HepG2 (cell line): ENCODE results near the gene FOXN3. TPM values are rescaled to one million over a fixed set of nuclear protein-coding genes. Genes with fewer than 3 reads are reported as not detected.

Experiments used
- BCL6 ChIP-seq: IDR thresholded peaks from 2 replicates; pipeline ENCODE4 v1.6.1; 2016; ENCODE audit warnings: missing genetic modification reagents, missing compliant biosample characterization
- CBX2 ChIP-seq, 2 experiments: fragments of 200-600 bp in 1 of 2; sonication (generic); formaldehyde crosslinking in 1 of 2; IDR thresholded peaks; 2 replicates each; pipeline versions ENCODE4 v1.7.0 to v1.8.1; 2018 to 2022; ENCODE audit warnings: low read depth in 2 of 2, low read length in 1 of 2, mild to moderate bottlenecking in 1 of 2, missing genetic modification reagents in 1 of 2
- MTA3 ChIP-seq: sonication (generic); formaldehyde crosslinking; IDR thresholded peaks from 2 replicates; pipeline ENCODE4 v1.4.0; 2020; ENCODE audit warnings: missing genetic modification reagents
- MYC ChIP-seq: sonication (generic); formaldehyde crosslinking; IDR thresholded peaks from 2 replicates; pipeline ENCODE4 v1.9.0; 2021; ENCODE audit warnings: missing genetic modification reagents, borderline replicate concordance
- ONECUT2 ChIP-seq: sonication (generic); formaldehyde crosslinking; IDR thresholded peaks from 2 replicates; pipeline ENCODE4 v1.4.0; 2020; ENCODE audit warnings: missing genetic modification reagents
- SOX6 ChIP-seq, 2 experiments: fragments of 450-650 bp in 1 of 2; sonication (generic) in 1 of 2; formaldehyde crosslinking in 1 of 2; IDR thresholded peaks; 2 replicates each; pipeline versions ENCODE4 v1.4.0 to v1.6.1; 2017 to 2020; ENCODE audit warnings: antibody characterized with exemption in 1 of 2, mild to moderate bottlenecking in 1 of 2, missing genetic modification reagents in 1 of 2
- YY1 ChIP-seq: IDR thresholded peaks from 2 replicates; pipeline ENCODE4 v1.6.1; 2011; ENCODE audit warnings: low read length, low read depth, moderate library complexity, mild to moderate bottlenecking; ENCODE audit not compliant: insufficient read depth, insufficient replicate concordance
- ZMYM4 ChIP-seq: sonication (generic); formaldehyde crosslinking; IDR thresholded peaks from 2 replicates; pipeline ENCODE4 v1.8.1; 2023; ENCODE audit warnings: mild to moderate bottlenecking, missing genetic modification reagents
- ZNF280D ChIP-seq: sonication (generic); formaldehyde crosslinking; IDR thresholded peaks from 2 replicates; pipeline ENCODE4 v1.5.1; 2020; ENCODE audit warnings: mild to moderate bottlenecking, missing genetic modification reagents
- ZNF30 ChIP-seq: sonication (generic); formaldehyde crosslinking; IDR thresholded peaks from 2 replicates; pipeline ENCODE4 v1.5.0; 2020; ENCODE audit warnings: mild to moderate bottlenecking, missing genetic modification reagents
- ZNF550 ChIP-seq: sonication (generic); formaldehyde crosslinking; IDR thresholded peaks from 2 replicates; pipeline ENCODE4 v1.4.0; 2020; ENCODE audit warnings: mild to moderate bottlenecking, missing genetic modification reagents, borderline replicate concordance
- ZNF574 ChIP-seq: sonication (generic); formaldehyde crosslinking; IDR thresholded peaks from 2 replicates; pipeline ENCODE4 v1.4.0; 2020; ENCODE audit warnings: missing genetic modification reagents
- ZNF605 ChIP-seq: sonication (generic); formaldehyde crosslinking; IDR thresholded peaks from 2 replicates; pipeline ENCODE4 v1.8.0; 2022; ENCODE audit warnings: mild to moderate bottlenecking, missing genetic modification reagents
- ZNF609 ChIP-seq: sonication (generic); formaldehyde crosslinking; IDR thresholded peaks from 2 replicates; pipeline ENCODE4 v1.4.0; 2020; ENCODE audit warnings: mild to moderate bottlenecking, missing genetic modification reagents, borderline replicate concordance
- ZNF772 ChIP-seq: sonication (generic); formaldehyde crosslinking; IDR thresholded peaks from 2 replicates; pipeline ENCODE4 v1.5.0; 2020; ENCODE audit warnings: mild to moderate bottlenecking, missing genetic modification reagents
- polyA plus RNA-seq, 8 experiments: library from polyadenylated mRNA; depleted of rRNA in 3 of 8; stranded (reverse) in 7 of 8; unstranded in 1 of 8; fragments of >200 nt; fragmentation: Illumina TruSeq in 4 of 8; extraction: Trizol in 4 of 8; gene quantifications; 2 replicates each; pipeline versions ENCODE4 v1.2.1 to v1.2.3, GENCODE V29; 2011 to 2016; ENCODE audit warnings: low read depth in 4 of 8, missing spikeins in 1 of 8, mixed read lengths in 1 of 8; ENCODE audit not compliant: insufficient read depth in 1 of 8
- total RNA-seq, 5 experiments: library from RNA; depleted of rRNA; stranded (reverse); fragments of >200 nt; fragmentation: Illumina TruSeq; extraction: Trizol; gene quantifications; 2 replicates each; pipeline ENCODE4 v1.2.3, GENCODE V29; 2016; ENCODE audit warnings: low read depth in 1 of 5

Gene FOXN3
- total and polyA plus RNA-seq, 2 of the 13 experiments (the other 11 are each of a cell fraction or from before 2014, with no cell fraction given), result 32.4 to 70.2 TPM

GRCh38 chr14:89292579-89293313, 124.3 kb downstream of the FOXN3 start (continued):
- no peak for TF ChIP-seq ZNF30 (CRISPR knock-in tag)
- no peak for TF ChIP-seq ZNF280D (CRISPR knock-in tag)
- no peak for TF ChIP-seq ONECUT2
- TF ChIP-seq ZNF550, result no peak
- TF ChIP-seq ZMYM4 (CRISPR knock-in tag), result 0 out of 2 replicates have a peak, but pooled peaks have one; percentile 15
- TF ChIP-seq ZNF605, result no peak
- TF ChIP-seq ZNF772, result no peak
- TF ChIP-seq ZNF574, result no peak
- no peak for TF ChIP-seq YY1
- no peak for TF ChIP-seq SOX6 (IDR thresholded peaks at IDR 0.05)
- peak; percentile 89 for TF ChIP-seq SOX6 (CRISPR knock-in tag; IDR thresholded peaks at IDR 0.05)
- no peak for TF ChIP-seq CBX2 (IDR thresholded peaks at IDR 0.05; ENCODE audit: low read depth, low read length)
- TF ChIP-seq CBX2 (CRISPR knock-in tag; IDR thresholded peaks at IDR 0.05; ENCODE audit: low read depth), result no peak
- TF ChIP-seq ZNF609, result no peak
- TF ChIP-seq MTA3, result no peak
- TF ChIP-seq MYC, result no peak
- TF ChIP-seq BCL6 (CRISPR knock-in tag), result peak; percentile 44
